ENCODE results near the gene CPTP.

- no peak for TF ChIP-seq SP1 (IDR thresholded peaks at IDR 0.05)
- no peak for TF ChIP-seq CTCF (IDR thresholded peaks at IDR 0.05; ENCODE audit: low read depth, low read length, missing input control)
Measured at GRCh38 chr1:1326075-1326605, 1.5 kb downstream of the CPTP start.
